Keratinocyte (primary cell): ENCODE results near the gene ADH7. TPM values are rescaled to one million over a fixed set of nuclear protein-coding genes. Genes with fewer than 3 reads are reported as not detected.

ENCODE experiments used
- DNase-seq: peaks from one replicate; pipeline ENCODE4 v3.0.0-alpha.2; 2011; ENCODE audit warnings: low read depth, missing footprints, low spot score
- FAIRE-seq: peaks from 2 replicates; lab custom pipeline; 2011; peaks lifted over from hg19 to GRCh38; lab: Jason Lieb, UNC
- H2AFZ ChIP-seq: 2 replicates; pipeline ENCODE4 v1.6.0; 2012; ENCODE audit warnings: low read length, control low read depth, inconsistent platforms; ENCODE audit not compliant: control insufficient read depth
- H3K27ac ChIP-seq: 2 replicates; pipeline ENCODE4 v1.5.1; 2011; ENCODE audit warnings: low read length; ENCODE audit not compliant: control insufficient read depth, insufficient read depth
- H3K27me3 ChIP-seq: 3 replicates; pipeline ENCODE4 v1.6.0; 2011; ENCODE audit warnings: low read length; ENCODE audit not compliant: control insufficient read depth, insufficient read depth; ENCODE audit errors: extremely low read depth
- H3K36me3 ChIP-seq, 2 experiments: 2 replicates in 1 of 2; 3 replicates in 1 of 2; pipeline ENCODE4 v1.5.1; 2011; ENCODE audit warnings: low read length in 2 of 2, mild to moderate bottlenecking in 1 of 2; ENCODE audit not compliant: control insufficient read depth in 2 of 2, insufficient read depth in 2 of 2; ENCODE audit errors: extremely low read depth in 1 of 2
- H3K4me1 ChIP-seq: 3 replicates; pipeline ENCODE4 v1.5.1; 2011; ENCODE audit warnings: low read length; ENCODE audit not compliant: control insufficient read depth, insufficient read depth; ENCODE audit errors: extremely low read depth
- H3K4me2 ChIP-seq: 3 replicates; pipeline ENCODE4 v1.6.0; 2011; ENCODE audit warnings: low read depth, low read length; ENCODE audit not compliant: control insufficient read depth, insufficient read depth; ENCODE audit errors: extremely low read depth
- H3K4me3 ChIP-seq, 3 experiments: fragments of 200-600 bp in 1 of 3; sonication (generic) in 1 of 3; 2 replicates in 2 of 3; 3 replicates in 1 of 3; pipeline ENCODE4 v1.5.1; 2011 to 2016; ENCODE audit warnings: low read length in 3 of 3, mild to moderate bottlenecking in 3 of 3, control low read depth in 2 of 3, inconsistent platforms in 1 of 3, low read depth in 1 of 3, mixed read lengths in 1 of 3, mixed run types in 1 of 3, moderate library complexity in 1 of 3; ENCODE audit not compliant: control insufficient read depth in 2 of 3, insufficient read depth in 2 of 3; ENCODE audit errors: extremely low read depth in 1 of 3
- H3K79me2 ChIP-seq: 2 replicates; pipeline ENCODE4 v1.6.0; 2012; ENCODE audit warnings: low read length; ENCODE audit not compliant: control insufficient read depth, insufficient read depth
- H3K9ac ChIP-seq: 3 replicates; pipeline ENCODE4 v1.6.0; 2011; ENCODE audit warnings: low read length; ENCODE audit not compliant: control insufficient read depth, insufficient read depth; ENCODE audit errors: extremely low read depth
- H3K9me1 ChIP-seq: 3 replicates; pipeline ENCODE4 v1.6.0; 2011; ENCODE audit warnings: low read length; ENCODE audit not compliant: control insufficient read depth, insufficient read depth; ENCODE audit errors: extremely low read depth
- H3K9me3 ChIP-seq: 2 replicates; pipeline ENCODE4 v1.5.1; 2012; ENCODE audit warnings: low read depth, low read length; ENCODE audit not compliant: control insufficient read depth
- H4K20me1 ChIP-seq: 3 replicates; pipeline ENCODE4 v1.6.0; 2011; ENCODE audit warnings: low read length; ENCODE audit not compliant: control insufficient read depth, insufficient read depth; ENCODE audit errors: extremely low read depth
- EZH2 ChIP-seq: IDR thresholded peaks from one replicate; pipeline ENCODE4 v1.6.1; 2012; ENCODE audit warnings: inconsistent platforms, mild to moderate bottlenecking, low read length, moderate library complexity
- dilution Hi-C: fragments of 300-500 bp; cut with MboI; formaldehyde crosslinking; loops from one replicate; pipeline ENCODE4 v1.7.0; 2020; ENCODE audit warnings: low sequenced_read_pairs; ENCODE audit not compliant: extremely low pct_ligation_motif_present
- polyA plus RNA-seq, 5 experiments: library from polyadenylated mRNA; depleted of rRNA in 3 of 5; stranded (reverse) in 3 of 5; stranded (forward) in 1 of 5; unstranded in 1 of 5; fragments of >200 nt; gene quantifications; 1 replicate in 1 of 5; 2 replicates in 3 of 5; 3 replicates in 1 of 5; pipeline versions ENCODE4 v1.2.1 to v1.2.3, GENCODE V29; 2011 to 2012; ENCODE audit warnings: missing spikeins in 2 of 5, low read depth in 1 of 5, low replicate concordance in 1 of 5
- TF ChIP-seq, protein P1 (sequence below), 3 experiments: IDR thresholded peaks in 1 of 3; conservative IDR thresholded peaks in 1 of 3; optimal IDR thresholded peaks in 1 of 3; 2 replicates in 2 of 3; 3 replicates in 1 of 3; pipeline versions ENCODE3 to v1.5.1; 2011; ENCODE audit warnings: low read length in 3 of 3, mild to moderate bottlenecking in 3 of 3, moderate library complexity in 2 of 3, control low read depth in 1 of 3, inconsistent platforms in 1 of 3; ENCODE audit not compliant: insufficient read depth in 2 of 3; ENCODE audit errors: extremely low read depth in 1 of 3

ADH7 gene
- polyA plus RNA-seq, 1 donor (not counting 4 experiments of a cell fraction or from before 2014, with no cell fraction given) = 0.56 TPM

DNA sequence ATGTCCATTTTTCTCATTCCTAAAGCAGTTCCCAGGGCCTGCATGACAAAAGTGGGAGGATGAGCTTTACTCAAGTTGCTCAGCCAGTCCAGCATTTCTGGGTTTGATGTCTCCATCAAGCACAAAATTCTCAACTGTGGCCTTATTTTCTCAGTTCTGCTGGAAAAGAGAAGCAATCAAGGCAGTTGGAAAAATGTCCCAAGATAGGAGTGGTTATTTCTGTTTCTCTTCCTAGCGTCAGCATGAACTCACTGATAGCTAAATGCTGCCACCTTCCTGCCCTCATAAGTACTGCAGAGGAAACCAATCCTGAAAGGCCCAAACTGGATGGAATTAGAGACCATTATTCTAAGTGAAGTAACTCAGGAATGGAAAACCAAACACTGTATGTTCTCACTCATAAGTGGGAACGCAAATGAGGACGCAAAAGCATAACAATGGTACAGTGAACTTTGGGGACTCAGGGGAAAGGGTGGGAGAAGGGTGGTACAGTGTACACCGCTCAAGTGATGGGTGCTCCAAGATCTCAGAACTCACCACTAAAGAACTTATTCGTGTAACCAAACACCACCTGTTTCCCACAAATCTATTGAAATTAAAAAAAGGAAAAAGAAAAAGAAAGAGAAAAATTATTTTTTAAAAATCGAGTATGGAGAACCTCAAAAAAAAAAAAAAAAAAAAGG lies 29.6 kb downstream of the ADH7 start:
- Histone ChIP-seq H3K27ac (no peak overlapping the region), H3K36me3 (no peaks in the 10 kb centered on the region), H3K27me3 (no peaks in the 10 kb centered on the region), H2AFZ (no peak overlapping the region), H3K79me2 (no peaks in the 10 kb centered on the region), H3K9me3 (no peaks in the 10 kb centered on the region), H3K4me3 (no peak overlapping the region), H3K4me1 (peaks cover 17% of the 10 kb centered on the region), H3K9me1 (no peaks in the 10 kb centered on the region), H3K4me2 (no peak overlapping the region), H3K9ac (no peak overlapping the region), H4K20me1 (no peaks in the 10 kb centered on the region)
- TF ChIP-seq, protein P1, sequence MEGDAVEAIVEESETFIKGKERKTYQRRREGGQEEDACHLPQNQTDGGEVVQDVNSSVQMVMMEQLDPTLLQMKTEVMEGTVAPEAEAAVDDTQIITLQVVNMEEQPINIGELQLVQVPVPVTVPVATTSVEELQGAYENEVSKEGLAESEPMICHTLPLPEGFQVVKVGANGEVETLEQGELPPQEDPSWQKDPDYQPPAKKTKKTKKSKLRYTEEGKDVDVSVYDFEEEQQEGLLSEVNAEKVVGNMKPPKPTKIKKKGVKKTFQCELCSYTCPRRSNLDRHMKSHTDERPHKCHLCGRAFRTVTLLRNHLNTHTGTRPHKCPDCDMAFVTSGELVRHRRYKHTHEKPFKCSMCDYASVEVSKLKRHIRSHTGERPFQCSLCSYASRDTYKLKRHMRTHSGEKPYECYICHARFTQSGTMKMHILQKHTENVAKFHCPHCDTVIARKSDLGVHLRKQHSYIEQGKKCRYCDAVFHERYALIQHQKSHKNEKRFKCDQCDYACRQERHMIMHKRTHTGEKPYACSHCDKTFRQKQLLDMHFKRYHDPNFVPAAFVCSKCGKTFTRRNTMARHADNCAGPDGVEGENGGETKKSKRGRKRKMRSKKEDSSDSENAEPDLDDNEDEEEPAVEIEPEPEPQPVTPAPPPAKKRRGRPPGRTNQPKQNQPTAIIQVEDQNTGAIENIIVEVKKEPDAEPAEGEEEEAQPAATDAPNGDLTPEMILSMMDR (optimal IDR thresholded peaks at IDR 0.05 in 1 of 3, IDR thresholded peaks at IDR 0.05 in 1 of 3, conservative IDR thresholded peaks at IDR 0.05 in 1 of 3; ENCODE audit: extremely low read depth in 1 of 3, insufficient read depth in 2 of 3, low read length in 3 of 3) = peak; percentile 76 to 84 (median 77)
- TF ChIP-seq EZH2 = no peak
- dilution Hi-C loops = no loop called here
- DNase-seq = peak; percentile 33
- FAIRE-seq = peak; percentile 93

DNA sequence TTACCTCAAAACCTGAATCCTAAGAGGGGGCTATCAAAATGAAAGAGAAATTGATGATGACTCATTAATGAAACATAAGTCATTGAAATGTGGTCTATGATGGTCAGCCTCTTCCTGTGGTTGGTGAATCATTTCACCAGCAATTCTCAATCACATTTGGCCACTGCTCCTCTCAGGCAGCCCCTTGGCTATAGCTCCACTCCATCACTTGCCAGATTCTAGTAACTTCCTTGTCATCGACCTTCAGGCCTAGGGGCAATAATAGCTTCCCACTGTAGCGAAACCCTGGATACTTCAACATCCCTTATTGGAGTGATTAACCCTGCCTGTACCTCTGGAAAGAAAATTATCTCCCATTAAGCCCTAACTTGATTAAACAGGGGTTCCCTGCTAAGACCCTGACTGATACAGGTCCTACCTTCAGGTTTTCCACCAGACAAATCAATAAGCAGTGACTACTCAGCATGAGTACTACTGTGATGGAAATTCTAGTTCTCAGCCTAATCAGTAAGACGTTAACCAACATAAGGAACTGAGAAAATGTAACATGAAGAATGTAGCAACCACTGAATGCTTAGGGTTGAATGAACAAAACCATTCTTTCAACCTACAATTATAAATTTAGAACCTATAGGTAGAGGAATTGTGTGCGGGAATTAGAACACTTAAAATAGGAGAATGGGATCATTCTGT lies 30.4 kb downstream of the ADH7 start:
- no peaks in the 10 kb centered on the region for H3K9me1 ChIP-seq
- peaks cover 17% of the 10 kb centered on the region for H3K4me1 ChIP-seq
- peak overlapping the region; percentile 44 for H3K27ac ChIP-seq
- peak overlapping the region; percentile 61 for H3K4me2 ChIP-seq
- no peaks in the 10 kb centered on the region for H3K36me3 ChIP-seq
- peak overlapping the region in 1 of 3 experiments; percentile 22 for H3K4me3 ChIP-seq
- no peaks in the 10 kb centered on the region for H3K27me3 ChIP-seq
- H3K9me3 ChIP-seq = no peaks in the 10 kb centered on the region
- dilution Hi-C loops = no loop called here
- no peak for TF ChIP-seq EZH2
- TF ChIP-seq, protein P1 (optimal IDR thresholded peaks at IDR 0.05 in 1 of 3, IDR thresholded peaks at IDR 0.05 in 1 of 3, conservative IDR thresholded peaks at IDR 0.05 in 1 of 3; ENCODE audit: extremely low read depth in 1 of 3, insufficient read depth in 2 of 3, low read length in 3 of 3) = no peak
- no peaks in the 10 kb centered on the region for H4K20me1 ChIP-seq
- H3K9ac ChIP-seq = no peak overlapping the region
- no peak overlapping the region for H2AFZ ChIP-seq
- no peaks in the 10 kb centered on the region for H3K79me2 ChIP-seq
- DNase-seq (peak; percentile 69), FAIRE-seq (peak; percentile 92)
